ENCODE measurements around the gene SEC61A1.

Gene SEC61A1

GRCh38 chr3:128078875-128079274, 26.6 kb downstream of the SEC61A1 start:
- H3K4me1 ChIP-seq (ENCODE audit: control insufficient read depth, insufficient read depth, low read length): peaks cover 41% of the 10 kb centered on the region
- H3K36me3 ChIP-seq (ENCODE audit: insufficient read depth, low read length): peaks cover 18% of the 10 kb centered on the region
- no peaks in the 10 kb centered on the region for H3K27me3 ChIP-seq (ENCODE audit: control insufficient read depth, insufficient read depth, low read length)
- no peaks in the 10 kb centered on the region for H3K9me3 ChIP-seq (replicated peaks; ENCODE audit: low read length)
- no peak overlapping the region for H3K4me3 ChIP-seq (ENCODE audit: low read length)
- H3K4me2 ChIP-seq (ENCODE audit: low read length): no peak overlapping the region
- H3K9ac ChIP-seq (ENCODE audit: low read depth, low read length): no peak overlapping the region

GRCh38 chr3:128079823-128080222, 27.6 kb downstream of the SEC61A1 start:
- H3K9me3 ChIP-seq (replicated peaks; ENCODE audit: low read length): no peaks in the 10 kb centered on the region
- peaks cover 18% of the 10 kb centered on the region for H3K36me3 ChIP-seq (ENCODE audit: insufficient read depth, low read length)
- peak overlapping the region; percentile 2 for H3K4me2 ChIP-seq (ENCODE audit: low read length)
- H3K9ac ChIP-seq (ENCODE audit: low read depth, low read length): no peak overlapping the region
- H3K4me1 ChIP-seq (ENCODE audit: control insufficient read depth, insufficient read depth, low read length): peaks cover 37% of the 10 kb centered on the region
- no peaks in the 10 kb centered on the region for H3K27me3 ChIP-seq (ENCODE audit: control insufficient read depth, insufficient read depth, low read length)
- no peak overlapping the region for H3K4me3 ChIP-seq (ENCODE audit: low read length)

- H3K4me3 ChIP-seq (ENCODE audit: low read length): no peak overlapping the region
- H3K36me3 ChIP-seq (ENCODE audit: insufficient read depth, low read length): peaks cover 18% of the 10 kb centered on the region
- H3K4me2 ChIP-seq (ENCODE audit: low read length): peak overlapping the region; percentile 2
- H3K9me3 ChIP-seq (replicated peaks; ENCODE audit: low read length): no peaks in the 10 kb centered on the region
- H3K4me1 ChIP-seq (ENCODE audit: control insufficient read depth, insufficient read depth, low read length): peaks cover 34% of the 10 kb centered on the region
- no peak overlapping the region for H3K9ac ChIP-seq (ENCODE audit: low read depth, low read length)
- no peaks in the 10 kb centered on the region for H3K27me3 ChIP-seq (ENCODE audit: control insufficient read depth, insufficient read depth, low read length)
These were observed 28.3 kb downstream of the SEC61A1 start for GRCh38 chr3:128080323-128081080.

- Histone ChIP-seq H3K9me3 (replicated peaks; ENCODE audit: low read length) (no peaks in the 10 kb centered on the region), H3K36me3 (ENCODE audit: insufficient read depth, low read length) (peaks cover 24% of the 10 kb centered on the region), H3K4me2 (ENCODE audit: low read length) (no peak overlapping the region), H3K4me1 (ENCODE audit: control insufficient read depth, insufficient read depth, low read length) (peaks cover 29% of the 10 kb centered on the region), H3K4me3 (ENCODE audit: low read length) (no peak overlapping the region), H3K27me3 (ENCODE audit: control insufficient read depth, insufficient read depth, low read length) (no peaks in the 10 kb centered on the region), H3K9ac (ENCODE audit: low read depth, low read length) (no peak overlapping the region)
These were observed 29.0 kb downstream of the SEC61A1 start for GRCh38 chr3:128081226-128081625.

GRCh38 chr3:128081846-128082245, 29.6 kb downstream of the SEC61A1 start:
- no peak overlapping the region for H3K4me2 ChIP-seq (ENCODE audit: low read length)
- no peaks in the 10 kb centered on the region for H3K27me3 ChIP-seq (ENCODE audit: control insufficient read depth, insufficient read depth, low read length)
- no peaks in the 10 kb centered on the region for H3K9me3 ChIP-seq (replicated peaks; ENCODE audit: low read length)
- H3K4me3 ChIP-seq (ENCODE audit: low read length): no peak overlapping the region
- peaks cover 30% of the 10 kb centered on the region for H3K36me3 ChIP-seq (ENCODE audit: insufficient read depth, low read length)
- H3K9ac ChIP-seq (ENCODE audit: low read depth, low read length): no peak overlapping the region
- H3K4me1 ChIP-seq (ENCODE audit: control insufficient read depth, insufficient read depth, low read length): peaks cover 29% of the 10 kb centered on the region

GRCh38 chr3:128082546-128082945, 30.3 kb downstream of the SEC61A1 start:
- H3K9ac ChIP-seq (ENCODE audit: low read depth, low read length): no peak overlapping the region
- no peak overlapping the region for H3K4me2 ChIP-seq (ENCODE audit: low read length)
- peaks cover 37% of the 10 kb centered on the region for H3K36me3 ChIP-seq (ENCODE audit: insufficient read depth, low read length)
- H3K4me1 ChIP-seq (ENCODE audit: control insufficient read depth, insufficient read depth, low read length): peaks cover 29% of the 10 kb centered on the region
- no peaks in the 10 kb centered on the region for H3K9me3 ChIP-seq (replicated peaks; ENCODE audit: low read length)
- H3K4me3 ChIP-seq (ENCODE audit: low read length): no peak overlapping the region
- no peaks in the 10 kb centered on the region for H3K27me3 ChIP-seq (ENCODE audit: control insufficient read depth, insufficient read depth, low read length)

GRCh38 chr3:128083396-128083795, 31.2 kb downstream of the SEC61A1 start:
- Histone ChIP-seq H3K9ac (ENCODE audit: low read depth, low read length) (no peak overlapping the region), H3K36me3 (ENCODE audit: insufficient read depth, low read length) (peaks cover 39% of the 10 kb centered on the region), H3K4me2 (ENCODE audit: low read length) (no peak overlapping the region), H3K9me3 (replicated peaks; ENCODE audit: low read length) (no peaks in the 10 kb centered on the region), H3K27me3 (ENCODE audit: control insufficient read depth, insufficient read depth, low read length) (no peaks in the 10 kb centered on the region), H3K4me3 (ENCODE audit: low read length) (no peak overlapping the region), H3K4me1 (ENCODE audit: control insufficient read depth, insufficient read depth, low read length) (peaks cover 29% of the 10 kb centered on the region)

- H3K4me2 ChIP-seq (ENCODE audit: low read length): no peak overlapping the region
- no peaks in the 10 kb centered on the region for H3K27me3 ChIP-seq (ENCODE audit: control insufficient read depth, insufficient read depth, low read length)
- no peak overlapping the region for H3K9ac ChIP-seq (ENCODE audit: low read depth, low read length)
- peaks cover 39% of the 10 kb centered on the region for H3K36me3 ChIP-seq (ENCODE audit: insufficient read depth, low read length)
- H3K9me3 ChIP-seq (replicated peaks; ENCODE audit: low read length): no peaks in the 10 kb centered on the region
- H3K4me3 ChIP-seq (ENCODE audit: low read length): no peak overlapping the region
- peaks cover 29% of the 10 kb centered on the region for H3K4me1 ChIP-seq (ENCODE audit: control insufficient read depth, insufficient read depth, low read length)
These were observed 31.9 kb downstream of the SEC61A1 start for GRCh38 chr3:128083980-128084674.

- Histone ChIP-seq H3K9ac (ENCODE audit: low read depth, low read length) (no peak overlapping the region), H3K4me2 (ENCODE audit: low read length) (no peak overlapping the region), H3K27me3 (ENCODE audit: control insufficient read depth, insufficient read depth, low read length) (no peaks in the 10 kb centered on the region), H3K4me1 (ENCODE audit: control insufficient read depth, insufficient read depth, low read length) (peaks cover 26% of the 10 kb centered on the region), H3K36me3 (ENCODE audit: insufficient read depth, low read length) (peaks cover 39% of the 10 kb centered on the region), H3K9me3 (replicated peaks; ENCODE audit: low read length) (no peaks in the 10 kb centered on the region), H3K4me3 (ENCODE audit: low read length) (no peak overlapping the region)
These were observed 32.4 kb downstream of the SEC61A1 start for GRCh38 chr3:128084675-128085021.

GRCh38 chr3:128089135-128089534, 36.9 kb downstream of the SEC61A1 start:
- Histone ChIP-seq H3K36me3 (ENCODE audit: insufficient read depth, low read length) (peaks cover 27% of the 10 kb centered on the region), H3K4me3 (ENCODE audit: low read length) (no peak overlapping the region), H3K4me2 (ENCODE audit: low read length) (no peak overlapping the region)

GRCh38 chr3:128091586-128091985, 39.3 kb downstream of the SEC61A1 start:
- no peak overlapping the region for H3K4me3 ChIP-seq (ENCODE audit: low read length)
- peaks cover 19% of the 10 kb centered on the region for H3K4me1 ChIP-seq (ENCODE audit: control insufficient read depth, insufficient read depth, low read length)
- peaks cover 21% of the 10 kb centered on the region for H3K36me3 ChIP-seq (ENCODE audit: insufficient read depth, low read length)
- H3K27me3 ChIP-seq (ENCODE audit: control insufficient read depth, insufficient read depth, low read length): no peaks in the 10 kb centered on the region
- H3K4me2 ChIP-seq (ENCODE audit: low read length): no peak overlapping the region
- no peak overlapping the region for H3K9ac ChIP-seq (ENCODE audit: low read depth, low read length)
- no peaks in the 10 kb centered on the region for H3K9me3 ChIP-seq (replicated peaks; ENCODE audit: low read length)

More at GRCh38 chr3:128089135-128089534, 36.9 kb downstream of the SEC61A1 start:
- no peak overlapping the region for H3K9ac ChIP-seq (ENCODE audit: low read depth, low read length)
- H3K4me1 ChIP-seq (ENCODE audit: control insufficient read depth, insufficient read depth, low read length): peaks cover 7% of the 10 kb centered on the region
- no peaks in the 10 kb centered on the region for H3K27me3 ChIP-seq (ENCODE audit: control insufficient read depth, insufficient read depth, low read length)
- no peaks in the 10 kb centered on the region for H3K9me3 ChIP-seq (replicated peaks; ENCODE audit: low read length)
